IMR-90 (cell line): ENCODE results near the gene FOSL2. TPM values are rescaled to one million over a fixed set of nuclear protein-coding genes. Genes with fewer than 3 reads are reported as not detected.

ENCODE experiments used
- ATAC-seq: fragments of 200-7000 bp; cut with Tn5 transposase; 2 replicates; pipeline ENCODE4 v1.9.1; 2020; ENCODE audit warnings: low read depth, mild to moderate bottlenecking, moderate library complexity
- BruUV-seq: library from RNA; stranded (reverse); fragments of 400-500 nt; replicated peaks from 2 replicates; lab custom pipeline; 2021; lab: Mats Ljungman, UMichigan
- CTCF ChIA-PET: fragments of 300-600 bp; formaldehyde crosslinking; extraction: SDS; loops from one replicate; lab custom pipeline; 2021; ENCODE audit warnings: antibody characterized with exemption; lab: Yijun Ruan, JAX
- POLR2A ChIA-PET: fragments of 300-600 bp; sonication (Branson Sonifier 250); formaldehyde crosslinking; loops from one replicate; lab custom pipeline; 2022; ENCODE audit warnings: antibody characterized with exemption; ENCODE audit not compliant: unreplicated experiment; lab: Charles Lee
- DNase-seq: peaks from one replicate; pipeline ENCODE4 v3.0.0; 2013
- H2AFZ ChIP-seq: replicated peaks from 2 replicates; pipeline ENCODE3; 2013; ENCODE audit warnings: low read length, mild to moderate bottlenecking; ENCODE audit not compliant: poor library complexity
- H2AK5ac ChIP-seq: 2 replicates; pipeline ENCODE4 v1.6.1; 2013; ENCODE audit warnings: low read depth, low read length, inconsistent platforms
- H2AK9ac ChIP-seq: replicated peaks from 2 replicates; pipeline ENCODE3; 2013; ENCODE audit warnings: mild to moderate bottlenecking, low read depth, low read length, moderate library complexity; ENCODE audit not compliant: poor library complexity
- H2BK120ac ChIP-seq: 2 replicates; pipeline ENCODE4 v1.6.1; 2013; ENCODE audit warnings: low read depth, low read length, inconsistent platforms
- H2BK15ac ChIP-seq: 3 replicates; pipeline ENCODE4 v1.6.1; 2013; ENCODE audit warnings: low read depth, low read length, inconsistent platforms
- H2BK20ac ChIP-seq: 2 replicates; pipeline ENCODE4 v1.6.1; 2013; ENCODE audit warnings: low read depth, mild to moderate bottlenecking, inconsistent platforms, low read length, moderate library complexity
- H2BK5ac ChIP-seq: 2 replicates; pipeline ENCODE4 v1.6.1; 2013; ENCODE audit warnings: mild to moderate bottlenecking, low read depth, low read length, inconsistent platforms; ENCODE audit not compliant: poor library complexity, severe bottlenecking
- H3K14ac ChIP-seq: replicated peaks from 2 replicates; pipeline ENCODE4 v1.6.1; 2013; ENCODE audit warnings: low read depth, low read length, inconsistent platforms
- H3K18ac ChIP-seq: 2 replicates; pipeline ENCODE4 v1.6.1; 2013; ENCODE audit warnings: low read depth, low read length, control low read depth
- H3K23ac ChIP-seq: 2 replicates; pipeline ENCODE4 v1.6.1; 2013; ENCODE audit warnings: low read depth, low read length, inconsistent platforms
- H3K27ac ChIP-seq: 2 replicates; pipeline ENCODE4 v1.5.1; 2013; ENCODE audit warnings: mild to moderate bottlenecking, control low read depth, low read length; ENCODE audit not compliant: insufficient read depth
- H3K27me3 ChIP-seq: 2 replicates; pipeline ENCODE4 v1.6.1; 2013; ENCODE audit warnings: low read length; ENCODE audit not compliant: control insufficient read depth, insufficient read depth
- H3K36me3 ChIP-seq: 2 replicates; pipeline ENCODE4 v1.6.1; 2013; ENCODE audit warnings: low read length, mixed read lengths; ENCODE audit not compliant: control insufficient read depth, insufficient read depth
- H3K4ac ChIP-seq: 2 replicates; pipeline ENCODE4 v1.6.1; 2013; ENCODE audit warnings: low read depth, low read length, inconsistent platforms
- H3K4me1 ChIP-seq: 2 replicates; pipeline ENCODE4 v1.6.1; 2013; ENCODE audit warnings: low read length, mixed read lengths; ENCODE audit not compliant: control insufficient read depth, insufficient read depth
- H3K4me2 ChIP-seq: 2 replicates; pipeline ENCODE4 v1.6.1; 2013; ENCODE audit warnings: low read depth, mild to moderate bottlenecking, control low read depth, low read length, moderate library complexity
- H3K4me3 ChIP-seq: 2 replicates; pipeline ENCODE4 v1.5.1; 2013; ENCODE audit warnings: low read depth, mild to moderate bottlenecking, control low read depth, low read length, moderate library complexity; ENCODE audit not compliant: insufficient read depth
- H3K56ac ChIP-seq: 2 replicates; pipeline ENCODE4 v1.6.1; 2013; ENCODE audit warnings: low read length, inconsistent platforms; ENCODE audit not compliant: insufficient read depth; ENCODE audit errors: extremely low read depth
- H3K79me1 ChIP-seq, 2 experiments: 2 replicates each; pipeline ENCODE4 v1.6.1; 2013; ENCODE audit warnings: low read length in 2 of 2, inconsistent platforms in 1 of 2, low read depth in 1 of 2
- H3K9ac ChIP-seq: 2 replicates; pipeline ENCODE4 v1.6.1; 2013; ENCODE audit warnings: low read depth, low read length, control low read depth
- H3K9me1 ChIP-seq: 2 replicates; pipeline ENCODE4 v1.6.1; 2013; ENCODE audit warnings: low read length, inconsistent platforms; ENCODE audit not compliant: insufficient read depth
- H3K9me3 ChIP-seq: 2 replicates; pipeline ENCODE4 v1.6.1; 2013; ENCODE audit warnings: low read length; ENCODE audit not compliant: control insufficient read depth, insufficient read depth
- H4K20me1 ChIP-seq: 2 replicates; pipeline ENCODE4 v1.6.1; 2013; ENCODE audit warnings: low read length, inconsistent platforms; ENCODE audit not compliant: insufficient read depth
- H4K5ac ChIP-seq: 2 replicates; pipeline ENCODE4 v1.6.1; 2013; ENCODE audit warnings: mild to moderate bottlenecking, low read depth, low read length, control low read depth
- H4K8ac ChIP-seq, 2 experiments: 2 replicates each; pipeline ENCODE4 v1.6.1; 2013; ENCODE audit warnings: low read depth in 2 of 2, low read length in 2 of 2, control low read depth in 1 of 2, inconsistent platforms in 1 of 2
- H4K91ac ChIP-seq: 2 replicates; pipeline ENCODE4 v1.6.1; 2013; ENCODE audit warnings: low read depth, low read length, inconsistent platforms; ENCODE audit not compliant: insufficient read depth
- BHLHE40 ChIP-seq: fragments of 150-350 bp; IDR thresholded peaks from 2 replicates; pipeline ENCODE4 v1.6.1; 2016; ENCODE audit warnings: mild to moderate bottlenecking, low read depth, low read length
- ELK1 ChIP-seq: fragments of 150-350 bp; IDR thresholded peaks from 2 replicates; pipeline ENCODE4 v1.6.1; 2016; ENCODE audit warnings: low read depth, mild to moderate bottlenecking, low read length, moderate library complexity, borderline replicate concordance
- RAD21 ChIP-seq: IDR thresholded peaks from 2 replicates; pipeline ENCODE4 v1.6.1; 2012; ENCODE audit warnings: low read length, improper control_type of control experiment
- SMC3 ChIP-seq: fragments of 150-350 bp; IDR thresholded peaks from 2 replicates; pipeline ENCODE4 v1.6.1; 2016; ENCODE audit warnings: low read depth, mild to moderate bottlenecking, antibody characterized with exemption, low read length, moderate library complexity
- WGBS, 2 experiments: methylation state at CpG; one replicate each; pipeline versions ENCODE4 v1.1.5 to v1.1.7; 2013; ENCODE audit warnings: missing lambda C conversion rate in 2 of 2; ENCODE audit not compliant: insufficient read length in 1 of 2; ENCODE audit errors: extremely low coverage in 2 of 2; 5-methylcytosine and 5-hydroxymethylcytosine counted together
- dilution Hi-C: fragments of 300-500 bp; cut with HindIII; formaldehyde crosslinking; loops from one replicate; pipeline ENCODE4 v1.14.3; 2018; ENCODE audit warnings: low sequenced_read_pairs; ENCODE audit not compliant: unreplicated experiment
- in situ Hi-C: fragments of 300-500 bp; cut with MboI; formaldehyde crosslinking; loops from 3 replicates; pipeline ENCODE4 v1.14.3; 2019; ENCODE audit warnings: low sequenced_read_pairs, inconsistent platforms, mixed read lengths
- intact Hi-C: fragments of 100-400 bp; cut with micrococcal nuclease; formaldehyde crosslinking; loops from 2 replicates; pipeline ENCODE4 v1.10.0; 2022
- polyA plus RNA-seq, 3 experiments: library from polyadenylated mRNA; depleted of rRNA; stranded (reverse); fragments of >200 nt; gene quantifications; 2 replicates each; pipeline ENCODE4 v1.2.3, GENCODE V29; 2012; ENCODE audit warnings: low replicate concordance in 1 of 3
- total RNA-seq: library from RNA; depleted of rRNA; stranded (reverse); fragments of >200 nt; gene quantifications from 2 replicates; pipeline ENCODE4 v1.2.3, GENCODE V29; 2012

Gene FOSL2
- total and polyA plus RNA-seq, 2 of the 4 experiments (the other 2 are of a cell fraction) = 31.4 to 46.3 TPM

DNA sequence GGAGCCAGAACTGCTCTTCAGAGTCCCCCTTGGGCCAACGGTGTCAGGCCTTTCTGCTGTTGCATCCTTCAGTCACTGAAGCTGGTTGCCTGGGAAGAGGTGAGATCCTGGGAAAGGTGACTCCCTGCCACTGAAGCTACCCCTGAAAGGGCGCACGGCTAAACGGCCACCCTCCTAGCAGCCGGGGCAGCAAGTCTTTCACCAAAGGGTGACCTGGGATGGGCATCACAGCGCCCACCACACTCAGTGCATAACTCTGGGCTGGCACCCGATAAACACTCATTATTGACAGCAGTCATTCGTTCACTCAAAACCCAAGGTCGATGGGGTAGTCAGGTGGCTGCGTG, 26.5 kb upstream of the FOSL2 start:
- Histone ChIP-seq H3K27ac (no peak overlapping the region), H3K4me3 (no peak overlapping the region), H3K23ac (no peak overlapping the region), H3K56ac (no peak overlapping the region), H3K9me3 (no peaks in the 10 kb centered on the region), H3K36me3 (no peaks in the 10 kb centered on the region), H2AK5ac (no peak overlapping the region), H3K4me1 (peaks cover 3% of the 10 kb centered on the region; the same call in 1 of the 2 replicates), H3K14ac (no peak overlapping the region), H2AFZ (no peak overlapping the region), H4K20me1 (no peaks in the 10 kb centered on the region), H3K4ac (no peak overlapping the region), H2BK20ac (no peak overlapping the region), H3K9me1 (no peaks in the 10 kb centered on the region; the same call in 1 of the 2 replicates), H4K91ac (no peak overlapping the region), H4K5ac (no peak overlapping the region), H3K4me2 (no peak overlapping the region), H3K18ac (no peak overlapping the region), H4K8ac (no peak overlapping the region), H3K27me3 (no peaks in the 10 kb centered on the region; the same call in 1 of the 2 replicates), H2BK120ac (no peak overlapping the region), H2AK9ac (no peak overlapping the region), H2BK15ac (no peak overlapping the region), H3K9ac (no peak overlapping the region), H3K79me1 (no peaks in the 10 kb centered on the region), H2BK5ac (no peak overlapping the region)
- in situ Hi-C loops = no loop called here
- ATAC-seq = no peak
- ChIA-PET POLR2A (no interaction called here), CTCF (no interaction called here)
- WGBS, 2 experiments = no CpG with 5 or more reads among the region's 10 CpGs
- intact Hi-C loops = no loop called here
- dilution Hi-C loops = no loop called here
- BruUV-seq = no TSS peak
- TF ChIP-seq RAD21 (no peak), BHLHE40 (no peak), SMC3 (no peak), ELK1 (no peak)
- DNase-seq = no peak
